K562 (cell line): ENCODE measurements around the gene UROD. TPM values are rescaled to one million over a fixed set of nuclear protein-coding genes. Genes with fewer than 3 reads are reported as not detected.

ENCODE experiments used
- CCAR2 ChIP-seq: fragments of 200-400 bp; formaldehyde crosslinking; IDR thresholded peaks from 2 replicates; pipeline ENCODE4 v1.6.1; 2017; ENCODE audit warnings: mild to moderate bottlenecking, low read depth, low read length
- DMBX1 ChIP-seq: fragments of 250-450 bp; sonication (Bioruptor Pico); IDR thresholded peaks from 2 replicates; pipeline ENCODE4 v1.8.0; 2022; ENCODE audit warnings: inconsistent platforms, mild to moderate bottlenecking, moderate library complexity, borderline replicate concordance
- FIP1L1 ChIP-seq: fragments of 200-400 bp; formaldehyde crosslinking; IDR thresholded peaks from 2 replicates; pipeline ENCODE4 v1.6.1; 2018; ENCODE audit warnings: mild to moderate bottlenecking, low read depth, low read length; ENCODE audit not compliant: poor library complexity, severe bottlenecking
- KHSRP ChIP-seq: fragments of 450-650 bp; IDR thresholded peaks from 2 replicates; pipeline ENCODE4 v1.6.1; 2017
- MXI1 ChIP-seq: IDR thresholded peaks from 2 replicates; pipeline ENCODE4 v1.6.1; 2011; ENCODE audit warnings: low read depth, mild to moderate bottlenecking, improper control_type of control experiment, low read length
- PHTF2 ChIP-seq: fragments of 250-450 bp; sonication (Bioruptor Pico); IDR thresholded peaks from 2 replicates; pipeline ENCODE4 v1.5.0; 2021; ENCODE audit warnings: mild to moderate bottlenecking
- RBM22 ChIP-seq: fragments of 200-400 bp; formaldehyde crosslinking; IDR thresholded peaks from 2 replicates; pipeline ENCODE4 v1.6.1; 2018; ENCODE audit warnings: low read length, low read depth; ENCODE audit not compliant: poor library complexity, severe bottlenecking
- TBL1XR1 ChIP-seq, 2 experiments: IDR thresholded peaks; 2 replicates each; pipeline ENCODE4 v1.6.1; 2012; ENCODE audit warnings: improper control_type of control experiment in 2 of 2, low read length in 2 of 2, mild to moderate bottlenecking in 1 of 2
- TRIM28 ChIP-seq: fragments of 450-650 bp; IDR thresholded peaks from 2 replicates; pipeline ENCODE4 v1.6.1; 2017
- YY1 ChIP-seq, 3 experiments: IDR thresholded peaks; 2 replicates each; pipeline ENCODE4 v1.6.1; 2011; ENCODE audit warnings: low read length in 2 of 3, mild to moderate bottlenecking in 2 of 3, moderate library complexity in 2 of 3, borderline replicate concordance in 1 of 3, control low read depth in 1 of 3, low read depth in 1 of 3; ENCODE audit not compliant: insufficient read depth in 3 of 3, insufficient replicate concordance in 2 of 3, control insufficient read depth in 1 of 3, insufficient read length in 1 of 3; ENCODE audit errors: extremely low read depth in 1 of 3
- ZNF239 ChIP-seq: fragments of 250-450 bp; sonication (Bioruptor Pico); IDR thresholded peaks from 2 replicates; pipeline ENCODE4 v1.4.0; 2020; ENCODE audit warnings: mild to moderate bottlenecking
- polyA plus RNA-seq, 8 experiments: library from polyadenylated mRNA; depleted of rRNA in 4 of 8; stranded (reverse) in 5 of 8; unstranded in 3 of 8; fragments of >200 nt; fragmentation: Nextera tagmentation in 2 of 8; fragmentation: Illumina TruSeq in 1 of 8; extraction: Ambion mirVana in 2 of 8; extraction: Trizol in 1 of 8; gene quantifications; 2 replicates each; pipeline versions ENCODE4 v1.2.1 to v1.2.3, GENCODE V29; 2011 to 2014; ENCODE audit warnings: inconsistent platforms in 1 of 8, missing spikeins in 1 of 8
- total RNA-seq, 7 experiments: library from RNA; depleted of rRNA in 6 of 7; stranded (reverse); fragments of >200 nt in 6 of 7; fragmentation: Illumina TruSeq in 2 of 7; extraction: Trizol in 2 of 7; gene quantifications; 2 replicates each; pipeline versions ENCODE4 v1.2.1 to v1.2.3, GENCODE V29; 2011 to 2021; ENCODE audit warnings: low replicate concordance in 1 of 7
- TF ChIP-seq, protein P1 (sequence below), 2 experiments: fragments of 250-450 bp in 1 of 2; fragments of 450-650 bp in 1 of 2; sonication (Bioruptor Pico) in 1 of 2; IDR thresholded peaks; 2 replicates each; pipeline versions ENCODE4 v1.6.1 to v1.8.0; 2016 to 2021; ENCODE audit warnings: mild to moderate bottlenecking in 2 of 2, moderate library complexity in 2 of 2, missing compliant biosample characterization in 1 of 2, missing genetic modification characterization in 1 of 2
- TF ChIP-seq, protein P2 (sequence below): sonication (generic); formaldehyde crosslinking; IDR thresholded peaks from 2 replicates; pipeline ENCODE4 v1.8.0; 2022; ENCODE audit warnings: mild to moderate bottlenecking, missing genetic modification reagents
- TF ChIP-seq, protein P3 (sequence below): fragments of 450-650 bp; IDR thresholded peaks from 2 replicates; pipeline ENCODE4 v1.6.1; 2016
- TF ChIP-seq, protein P4 (sequence below): fragments of 250-450 bp; sonication (Bioruptor Pico); IDR thresholded peaks from 2 replicates; pipeline ENCODE4 v1.4.0; 2020; ENCODE audit warnings: mild to moderate bottlenecking
- TF ChIP-seq, protein P5 (sequence below): fragments of 450-650 bp; IDR thresholded peaks from 2 replicates; pipeline ENCODE4 v1.6.1; 2016; ENCODE audit warnings: low read depth, mild to moderate bottlenecking, moderate library complexity
- TF ChIP-seq, protein P6 (sequence below): fragments of 250-450 bp; sonication (Bioruptor Pico); IDR thresholded peaks from 2 replicates; pipeline ENCODE4 v1.5.0; 2021; ENCODE audit warnings: mild to moderate bottlenecking, moderate library complexity

Gene UROD
- total and polyA plus RNA-seq, 9 of the 15 experiments (the other 6 are each of a cell fraction or from before 2014, with no cell fraction given), result 533 to 2,933 (median 1,100) TPM

DNA sequence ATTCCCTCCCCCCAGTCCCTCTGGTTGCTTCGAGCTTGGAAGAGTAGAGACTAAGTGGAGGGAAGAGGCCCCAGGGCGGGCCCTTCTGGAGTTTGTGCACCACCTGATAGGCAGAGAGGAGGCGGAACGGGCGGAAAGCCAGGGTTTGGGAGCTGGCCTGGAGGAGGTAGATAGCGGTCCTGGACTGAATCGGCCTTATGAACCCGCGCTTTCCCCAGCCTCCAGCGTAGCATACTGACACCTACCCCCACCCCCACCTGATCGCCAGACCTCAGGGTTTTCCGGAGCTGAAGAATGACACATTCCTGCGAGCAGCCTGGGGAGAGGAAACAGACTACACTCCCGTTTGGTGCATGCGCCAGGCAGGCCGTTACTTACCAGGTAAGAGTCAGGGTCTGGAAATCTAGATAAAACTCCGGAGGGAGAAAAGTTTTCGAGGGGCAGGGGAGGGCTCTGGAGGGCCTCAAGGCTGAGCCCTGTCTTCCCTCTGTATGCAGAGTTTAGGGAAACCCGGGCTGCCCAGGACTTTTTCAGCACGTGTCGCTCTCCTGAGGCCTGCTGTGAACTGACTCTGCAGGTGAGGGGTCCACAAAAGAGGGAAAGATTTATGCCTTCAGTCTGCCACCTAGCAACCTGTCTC lies 705 bp downstream of the UROD start (continued):
- TF ChIP-seq, protein P1, sequence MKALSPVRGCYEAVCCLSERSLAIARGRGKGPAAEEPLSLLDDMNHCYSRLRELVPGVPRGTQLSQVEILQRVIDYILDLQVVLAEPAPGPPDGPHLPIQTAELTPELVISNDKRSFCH (CRISPR knock-in tag; IDR thresholded peaks at IDR 0.05), result no peak
- TF ChIP-seq, protein P1 (tag; IDR thresholded peaks at IDR 0.05), result no peak
- TF ChIP-seq, protein P2, sequence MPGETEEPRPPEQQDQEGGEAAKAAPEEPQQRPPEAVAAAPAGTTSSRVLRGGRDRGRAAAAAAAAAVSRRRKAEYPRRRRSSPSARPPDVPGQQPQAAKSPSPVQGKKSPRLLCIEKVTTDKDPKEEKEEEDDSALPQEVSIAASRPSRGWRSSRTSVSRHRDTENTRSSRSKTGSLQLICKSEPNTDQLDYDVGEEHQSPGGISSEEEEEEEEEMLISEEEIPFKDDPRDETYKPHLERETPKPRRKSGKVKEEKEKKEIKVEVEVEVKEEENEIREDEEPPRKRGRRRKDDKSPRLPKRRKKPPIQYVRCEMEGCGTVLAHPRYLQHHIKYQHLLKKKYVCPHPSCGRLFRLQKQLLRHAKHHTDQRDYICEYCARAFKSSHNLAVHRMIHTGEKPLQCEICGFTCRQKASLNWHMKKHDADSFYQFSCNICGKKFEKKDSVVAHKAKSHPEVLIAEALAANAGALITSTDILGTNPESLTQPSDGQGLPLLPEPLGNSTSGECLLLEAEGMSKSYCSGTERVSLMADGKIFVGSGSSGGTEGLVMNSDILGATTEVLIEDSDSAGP (CRISPR knock-in tag), result no peak
- TF ChIP-seq RBM22 (peak; percentile 43), DMBX1 (CRISPR knock-in tag) (peak; percentile 27; the same call in 1 of the 2 replicates), YY1 (IDR thresholded peaks at IDR 0.05; ENCODE audit: borderline replicate concordance in 1 of 3, control insufficient read depth in 1 of 3, extremely low read depth in 1 of 3, insufficient read depth in 3 of 3, insufficient read length in 1 of 3, insufficient replicate concordance in 2 of 3, low read depth in 1 of 3, low read length in 2 of 3) (peak in 1 of 3 experiments; percentile 57), PHTF2 (no peak), CCAR2 (peak; percentile 57; the same call in 1 of the 2 replicates), TBL1XR1 (IDR thresholded peaks at IDR 0.05; ENCODE audit: low read length in 2 of 2) (peak; percentile 96), TRIM28 (0 out of 2 replicates have a peak, but pooled peaks have one; percentile 44), FIP1L1 (no peak), ZNF239 (CRISPR knock-in tag) (no peak), MXI1 (peak; percentile 80; the same call in 1 of the 2 replicates), KHSRP (peak; percentile 64)
- TF ChIP-seq, protein P3, sequence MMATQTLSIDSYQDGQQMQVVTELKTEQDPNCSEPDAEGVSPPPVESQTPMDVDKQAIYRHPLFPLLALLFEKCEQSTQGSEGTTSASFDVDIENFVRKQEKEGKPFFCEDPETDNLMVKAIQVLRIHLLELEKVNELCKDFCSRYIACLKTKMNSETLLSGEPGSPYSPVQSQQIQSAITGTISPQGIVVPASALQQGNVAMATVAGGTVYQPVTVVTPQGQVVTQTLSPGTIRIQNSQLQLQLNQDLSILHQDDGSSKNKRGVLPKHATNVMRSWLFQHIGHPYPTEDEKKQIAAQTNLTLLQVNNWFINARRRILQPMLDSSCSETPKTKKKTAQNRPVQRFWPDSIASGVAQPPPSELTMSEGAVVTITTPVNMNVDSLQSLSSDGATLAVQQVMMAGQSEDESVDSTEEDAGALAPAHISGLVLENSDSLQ, result peak; percentile 88
- TF ChIP-seq, protein P4, sequence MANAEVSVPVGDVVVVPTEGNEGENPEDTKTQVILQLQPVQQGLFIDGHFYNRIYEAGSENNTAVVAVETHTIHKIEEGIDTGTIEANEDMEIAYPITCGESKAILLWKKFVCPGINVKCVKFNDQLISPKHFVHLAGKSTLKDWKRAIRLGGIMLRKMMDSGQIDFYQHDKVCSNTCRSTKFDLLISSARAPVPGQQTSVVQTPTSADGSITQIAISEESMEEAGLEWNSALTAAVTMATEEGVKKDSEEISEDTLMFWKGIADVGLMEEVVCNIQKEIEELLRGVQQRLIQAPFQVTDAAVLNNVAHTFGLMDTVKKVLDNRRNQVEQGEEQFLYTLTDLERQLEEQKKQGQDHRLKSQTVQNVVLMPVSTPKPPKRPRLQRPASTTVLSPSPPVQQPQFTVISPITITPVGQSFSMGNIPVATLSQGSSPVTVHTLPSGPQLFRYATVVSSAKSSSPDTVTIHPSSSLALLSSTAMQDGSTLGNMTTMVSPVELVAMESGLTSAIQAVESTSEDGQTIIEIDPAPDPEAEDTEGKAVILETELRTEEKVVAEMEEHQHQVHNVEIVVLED (CRISPR knock-in tag), result no peak
- TF ChIP-seq, protein P5, sequence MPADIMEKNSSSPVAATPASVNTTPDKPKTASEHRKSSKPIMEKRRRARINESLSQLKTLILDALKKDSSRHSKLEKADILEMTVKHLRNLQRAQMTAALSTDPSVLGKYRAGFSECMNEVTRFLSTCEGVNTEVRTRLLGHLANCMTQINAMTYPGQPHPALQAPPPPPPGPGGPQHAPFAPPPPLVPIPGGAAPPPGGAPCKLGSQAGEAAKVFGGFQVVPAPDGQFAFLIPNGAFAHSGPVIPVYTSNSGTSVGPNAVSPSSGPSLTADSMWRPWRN, result peak; percentile 50; the same call in 1 of the 2 replicates
- TF ChIP-seq, protein P6, sequence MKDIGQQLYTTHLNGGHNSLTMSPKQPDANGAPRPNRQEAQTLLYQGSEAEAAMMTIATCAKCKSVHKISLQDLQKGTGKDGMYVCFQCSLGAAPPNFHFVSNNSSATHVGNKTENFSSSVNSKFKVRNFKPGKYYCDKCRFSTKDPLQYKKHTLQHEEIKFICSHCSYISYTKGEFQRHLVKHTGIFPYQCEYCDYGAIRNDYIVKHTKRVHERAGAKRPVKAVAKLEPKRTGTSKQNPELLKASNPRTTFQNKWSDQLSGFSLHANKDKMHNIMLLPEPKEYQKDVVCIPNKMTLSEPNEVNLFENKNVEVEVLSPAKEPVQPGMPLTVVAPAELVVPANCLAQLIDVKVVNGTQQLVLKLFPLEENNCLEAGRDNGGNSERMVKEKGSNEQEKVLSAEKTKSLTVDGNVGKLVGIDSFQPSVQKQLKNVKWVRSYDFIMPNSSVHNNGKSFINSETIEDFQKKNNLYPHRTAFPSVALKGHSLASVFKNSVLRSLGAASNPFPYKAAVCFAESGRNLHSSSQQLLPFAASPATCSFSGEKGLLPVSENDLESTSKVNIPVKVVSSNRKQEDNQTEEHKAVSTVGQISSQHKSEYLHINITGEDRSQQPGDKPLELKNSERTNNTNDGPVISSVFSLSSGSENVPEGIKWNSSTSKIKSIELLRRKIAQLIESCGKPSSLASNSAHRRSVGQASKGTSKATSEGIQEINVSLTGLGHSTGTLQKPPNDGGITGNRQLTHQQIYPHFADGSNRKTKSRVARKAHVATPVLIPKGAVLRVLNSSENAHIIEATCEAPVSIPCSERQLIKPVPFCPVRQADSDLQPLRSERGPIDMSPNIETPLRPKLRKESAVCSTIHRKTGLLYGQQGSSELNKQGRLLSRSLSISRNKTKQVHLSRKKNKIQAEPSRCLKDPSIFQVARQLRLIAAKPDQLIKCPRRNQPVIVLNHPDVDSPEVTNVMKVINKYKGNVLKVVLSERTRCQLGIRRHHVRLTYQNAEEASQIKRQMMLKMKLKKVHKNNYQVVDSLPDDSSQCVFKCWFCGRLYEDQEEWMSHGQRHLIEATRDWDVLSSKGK (CRISPR knock-in tag), result no peak
